Mesenchymal stem cell (in vitro differentiated cells and primary cell): ENCODE data around the gene CDC42SE2.
"Not testable (repeated sequence)": the region's sequence is repeated elsewhere in the genome, so short reads cannot be mapped to it uniquely, and the experiment has no call there.

Experiments used
- DNase-seq: peaks from one replicate; pipeline ENCODE4 v3.0.0-alpha.2; 2013
- H2AFZ ChIP-seq: one replicate; pipeline ENCODE4 v1.6.1; 2013; ENCODE audit warnings: low read depth, mild to moderate bottlenecking, control low read depth, inconsistent platforms, low read length, moderate library complexity
- H2AK5ac ChIP-seq: 2 replicates; pipeline ENCODE4 v1.6.1; 2013; ENCODE audit warnings: low read length, moderate library complexity, mild to moderate bottlenecking, inconsistent platforms; ENCODE audit not compliant: severe bottlenecking
- H2BK120ac ChIP-seq: one replicate; pipeline ENCODE4 v1.6.1; 2013; ENCODE audit warnings: low read depth, mild to moderate bottlenecking, inconsistent platforms, low read length, moderate library complexity
- H2BK12ac ChIP-seq, 2 experiments: one replicate each; pipeline ENCODE4 v1.6.1; 2013; ENCODE audit warnings: inconsistent platforms in 2 of 2, low read length in 2 of 2, mild to moderate bottlenecking in 2 of 2, moderate library complexity in 2 of 2, control low read depth in 1 of 2
- H2BK15ac ChIP-seq: one replicate; pipeline ENCODE4 v1.6.1; 2013; ENCODE audit warnings: mild to moderate bottlenecking, low read depth, inconsistent platforms; ENCODE audit not compliant: poor library complexity, severe bottlenecking
- H2BK5ac ChIP-seq: 2 replicates; pipeline ENCODE4 v1.6.1; 2013; ENCODE audit warnings: low read depth, mild to moderate bottlenecking, low read length, control low read depth, inconsistent platforms; ENCODE audit not compliant: poor library complexity, severe bottlenecking
- H3K14ac ChIP-seq, 2 experiments: one replicate each; pipeline ENCODE4 v1.6.1; 2013; ENCODE audit warnings: inconsistent platforms in 2 of 2, low read length in 2 of 2, control low read depth in 1 of 2, mild to moderate bottlenecking in 1 of 2, moderate library complexity in 1 of 2
- H3K18ac ChIP-seq, 2 experiments: one replicate each; pipeline ENCODE4 v1.6.1; 2013; ENCODE audit warnings: inconsistent platforms in 2 of 2, low read length in 2 of 2, control low read depth in 1 of 2, low read depth in 1 of 2, mild to moderate bottlenecking in 1 of 2
- H3K23ac ChIP-seq, 2 experiments: one replicate each; pipeline ENCODE4 v1.6.1; 2013; ENCODE audit warnings: inconsistent platforms in 2 of 2, low read length in 2 of 2, mild to moderate bottlenecking in 2 of 2, moderate library complexity in 2 of 2, control low read depth in 1 of 2
- H3K27ac ChIP-seq: 2 replicates; pipeline ENCODE4 v1.5.1; 2013; ENCODE audit warnings: mild to moderate bottlenecking, moderate library complexity, low read length, control low read depth, inconsistent platforms; ENCODE audit not compliant: poor library complexity, severe bottlenecking
- H3K27me3 ChIP-seq, 2 experiments: 2 replicates each; pipeline versions ENCODE4 v1.6.1 to v1.7.0; 2013; ENCODE audit warnings: low read length in 2 of 2, mild to moderate bottlenecking in 2 of 2, moderate library complexity in 2 of 2, control low read depth in 1 of 2, inconsistent platforms in 1 of 2; ENCODE audit not compliant: control insufficient read depth in 1 of 2, insufficient read depth in 1 of 2
- H3K36me3 ChIP-seq, 2 experiments: 2 replicates each; pipeline versions ENCODE4 v1.6.1 to v1.7.0; 2013; ENCODE audit warnings: low read length in 2 of 2, control low read depth in 1 of 2, inconsistent platforms in 1 of 2, low read depth in 1 of 2, mild to moderate bottlenecking in 1 of 2; ENCODE audit not compliant: insufficient read depth in 2 of 2, control insufficient read depth in 1 of 2
- H3K4ac ChIP-seq, 2 experiments: one replicate each; pipeline ENCODE4 v1.6.1; 2013; ENCODE audit warnings: inconsistent platforms in 2 of 2, low read length in 2 of 2, mild to moderate bottlenecking in 2 of 2, moderate library complexity in 2 of 2, control low read depth in 1 of 2, low read depth in 1 of 2
- H3K4me1 ChIP-seq: 2 replicates; pipeline ENCODE4 v1.6.1; 2013; ENCODE audit warnings: low read depth, low read length, control low read depth; ENCODE audit not compliant: control insufficient read depth, insufficient read depth
- H3K4me2 ChIP-seq: 2 replicates; pipeline ENCODE4 v1.6.1; 2013; ENCODE audit warnings: low read length, mild to moderate bottlenecking, inconsistent platforms; ENCODE audit not compliant: poor library complexity, severe bottlenecking
- H3K4me3 ChIP-seq, 2 experiments: 2 replicates each; pipeline versions ENCODE4 v1.5.1 to v1.7.0; 2013; ENCODE audit warnings: low read length in 2 of 2, mild to moderate bottlenecking in 2 of 2, control low read depth in 1 of 2, low read depth in 1 of 2; ENCODE audit not compliant: insufficient read depth in 1 of 2
- H3K79me1 ChIP-seq: replicated peaks from 2 replicates; pipeline ENCODE4 v1.6.1; 2013; ENCODE audit warnings: mild to moderate bottlenecking, control low read depth, low read length, inconsistent platforms; ENCODE audit not compliant: poor library complexity, severe bottlenecking
- H3K9ac ChIP-seq: 2 replicates; pipeline ENCODE4 v1.7.0; 2013; ENCODE audit warnings: mild to moderate bottlenecking, low read length, moderate library complexity
- H3K9me3 ChIP-seq: 2 replicates; pipeline ENCODE4 v1.7.0; 2013; ENCODE audit warnings: mild to moderate bottlenecking, low read length; ENCODE audit not compliant: control insufficient read depth
- H4K8ac ChIP-seq: one replicate; pipeline ENCODE4 v1.6.1; 2013; ENCODE audit warnings: inconsistent platforms, mild to moderate bottlenecking, low read length, moderate library complexity
- H4K91ac ChIP-seq: one replicate; pipeline ENCODE4 v1.6.1; 2013; ENCODE audit warnings: mild to moderate bottlenecking, low read length, inconsistent platforms
- WGBS: methylation state at CpG from one replicate; pipeline ENCODE4 v1.1.7; 2013; ENCODE audit warnings: mixed read lengths; 5-methylcytosine and 5-hydroxymethylcytosine counted together

Gene CDC42SE2

DNA sequence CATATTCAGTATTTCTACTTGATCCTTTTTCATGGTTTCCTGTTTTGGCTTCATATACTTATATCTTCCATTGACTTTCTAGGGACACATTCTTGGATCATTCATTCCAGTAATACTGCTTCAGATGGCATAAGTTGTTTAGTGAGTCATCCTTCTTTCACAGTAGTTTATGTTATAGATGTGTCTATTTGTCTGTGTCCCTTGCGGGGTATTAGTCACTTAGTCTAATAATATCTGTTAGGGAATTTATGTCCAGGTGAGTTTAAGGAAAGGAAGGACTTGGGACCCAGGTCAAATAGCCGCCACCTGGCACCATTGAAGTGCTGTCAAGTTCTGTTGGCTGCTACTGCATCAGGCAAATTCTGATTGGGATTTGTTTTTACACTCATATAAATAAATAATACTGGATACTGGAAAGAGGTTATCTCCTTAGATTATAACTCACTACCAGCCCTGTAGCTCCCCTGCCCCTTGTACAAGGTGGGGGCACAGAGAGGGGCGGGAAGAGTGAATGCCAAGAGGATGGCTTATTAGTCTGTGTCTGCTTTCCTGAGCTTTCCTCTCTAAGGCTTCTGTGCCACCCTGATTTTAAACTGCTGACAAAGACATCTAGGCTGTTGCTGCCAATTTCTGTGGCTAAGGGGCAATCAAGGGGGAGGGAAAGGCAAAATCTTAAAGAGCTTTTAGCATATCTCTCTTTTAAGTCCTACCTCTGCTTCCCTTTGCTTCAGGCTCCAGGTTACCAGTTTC lies 64.9 kb downstream of the CDC42SE2 start:
- Histone ChIP-seq H3K23ac (no peak overlapping the region), H2BK120ac (no peak overlapping the region), H3K4me1 (peaks cover 3% of the 10 kb centered on the region), H3K4me3 (no peak overlapping the region), H2BK5ac (no peak overlapping the region), H2AK5ac (no peak overlapping the region), H3K9ac (no peak overlapping the region), H4K8ac (no peak overlapping the region), H3K27me3 (no peaks in the 10 kb centered on the region), H3K18ac (no peak overlapping the region), H3K9me3 (no peaks in the 10 kb centered on the region), H3K36me3 (no peaks in the 10 kb centered on the region), H3K79me1 (peaks cover 9% of the 10 kb centered on the region), H3K14ac (no peak overlapping the region), H3K27ac (no peak overlapping the region), H3K4me2 (no peak overlapping the region), H2AFZ (no peak overlapping the region), H2BK12ac (peak overlapping the region in 1 of 2 experiments; percentile 54), H3K4ac (no peak overlapping the region), H4K91ac (no peak overlapping the region), H2BK15ac (no peak overlapping the region)
- peak; percentile 86 for DNase-seq
- 44% methylated on average over 2 of the region's 3 CpGs for WGBS

DNA sequence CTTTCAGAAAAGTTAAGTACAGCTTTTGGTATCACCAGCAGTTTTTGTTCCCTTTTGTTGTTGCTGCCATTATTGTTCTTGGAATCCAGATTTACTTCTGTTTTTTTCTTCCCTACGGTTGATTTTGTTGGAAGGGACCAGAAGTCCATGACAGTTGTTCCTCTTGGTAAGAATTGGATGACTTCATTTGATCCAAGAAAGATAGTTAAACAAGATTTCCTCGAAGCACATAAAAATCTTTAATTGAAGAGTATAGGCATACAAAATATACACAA lies 65.4 kb downstream of the CDC42SE2 start:
- Histone ChIP-seq H3K4me3 (no peak overlapping the region), H3K4me1 (peaks cover 3% of the 10 kb centered on the region), H3K4ac (no peak overlapping the region), H3K36me3 (no peaks in the 10 kb centered on the region), H3K27me3 (no peaks in the 10 kb centered on the region), H3K79me1 (peaks cover 7% of the 10 kb centered on the region), H2BK15ac (no peak overlapping the region), H2AK5ac (no peak overlapping the region), H3K14ac (no peak overlapping the region), H2BK120ac (no peak overlapping the region), H4K8ac (no peak overlapping the region), H2AFZ (no peak overlapping the region), H2BK12ac (peak overlapping the region in 1 of 2 experiments; percentile 54), H4K91ac (no peak overlapping the region), H2BK5ac (no peak overlapping the region), H3K4me2 (no peak overlapping the region), H3K18ac (no peak overlapping the region), H3K9me3 (no peaks in the 10 kb centered on the region), H3K23ac (no peak overlapping the region), H3K9ac (no peak overlapping the region), H3K27ac (no peak overlapping the region)
- DNase-seq: no peak
- WGBS: 86% methylated on average over 1 of the region's 2 CpGs

DNA sequence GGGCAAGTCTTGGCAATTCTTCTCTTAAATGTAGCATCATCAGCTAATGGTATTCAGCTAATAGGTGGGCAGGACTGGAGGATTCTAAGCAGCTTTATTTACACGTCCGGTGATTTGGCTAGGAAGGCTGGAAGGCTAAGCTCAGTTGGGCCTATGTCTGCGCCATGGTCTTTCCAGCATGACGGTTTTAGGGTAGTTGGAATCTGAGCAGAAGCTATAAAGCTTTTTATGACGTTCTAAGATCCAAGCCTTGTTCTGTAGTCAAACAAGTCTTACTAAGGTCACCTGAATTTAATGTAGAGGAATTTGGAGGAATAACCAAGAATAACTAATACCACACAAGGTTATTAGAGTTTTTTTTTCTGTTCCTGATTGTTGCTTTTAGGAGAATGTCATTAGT lies 66.2 kb downstream of the CDC42SE2 start:
- Histone ChIP-seq H2AK5ac (no peak overlapping the region), H3K4me2 (no peak overlapping the region), H3K4me1 (peaks cover 3% of the 10 kb centered on the region), H3K27me3 (no peaks in the 10 kb centered on the region), H3K23ac (no peak overlapping the region), H2BK15ac (no peak overlapping the region), H3K18ac (no peak overlapping the region), H4K8ac (no peak overlapping the region), H3K36me3 (no peaks in the 10 kb centered on the region), H3K14ac (no peak overlapping the region), H3K9me3 (no peaks in the 10 kb centered on the region), H3K79me1 (peaks cover 7% of the 10 kb centered on the region), H3K9ac (no peak overlapping the region), H2BK120ac (no peak overlapping the region), H3K27ac (no peak overlapping the region), H2BK5ac (no peak overlapping the region), H2AFZ (no peak overlapping the region), H2BK12ac (no peak overlapping the region), H3K4me3 (no peak overlapping the region), H3K4ac (no peak overlapping the region), H4K91ac (no peak overlapping the region)
- no peak for DNase-seq
- WGBS: 95% methylated on average over 4 of the region's 5 CpGs

DNA sequence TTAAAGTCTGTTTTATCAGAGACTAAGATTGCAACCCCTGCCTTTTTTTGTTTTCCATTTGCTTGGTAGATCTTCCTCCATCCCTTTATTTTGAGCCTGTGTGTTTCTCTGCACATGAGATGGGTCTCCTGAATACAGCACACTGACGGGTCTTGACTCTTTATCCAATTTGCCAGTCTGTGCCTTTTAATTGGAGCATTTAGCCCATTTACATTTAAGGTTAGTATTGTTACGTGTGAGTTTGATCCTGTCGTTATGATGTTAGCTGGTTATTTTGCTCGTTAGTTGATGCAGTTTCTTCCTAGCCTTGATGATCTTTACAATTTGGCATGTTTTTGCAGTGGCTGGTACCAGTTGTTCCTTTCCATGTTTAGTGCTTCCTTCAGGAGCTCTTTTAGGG lies 71.9 kb downstream of the CDC42SE2 start:
- not testable (repeated sequence) for H2BK120ac ChIP-seq, H3K4me1 ChIP-seq
- 100% methylated on average over 3 of the region's 4 CpGs for WGBS

More for the DNA sequence above, 71.9 kb downstream of the CDC42SE2 start:
- H2BK12ac ChIP-seq, H3K14ac ChIP-seq, H2BK15ac ChIP-seq, H3K9ac ChIP-seq, H3K18ac ChIP-seq, H3K4me2 ChIP-seq, H2BK5ac ChIP-seq, DNase-seq, H2AK5ac ChIP-seq, H4K8ac ChIP-seq, H3K4ac ChIP-seq, H2AFZ ChIP-seq, H3K9me3 ChIP-seq, H3K36me3 ChIP-seq, H3K27me3 ChIP-seq, H3K27ac ChIP-seq, H3K23ac ChIP-seq, H4K91ac ChIP-seq, H3K4me3 ChIP-seq: not testable (repeated sequence)
- H3K79me1 ChIP-seq: peaks cover 18% of the 10 kb centered on the region
